Measurements from ENCODE around the gene ACTN1.

DNA sequence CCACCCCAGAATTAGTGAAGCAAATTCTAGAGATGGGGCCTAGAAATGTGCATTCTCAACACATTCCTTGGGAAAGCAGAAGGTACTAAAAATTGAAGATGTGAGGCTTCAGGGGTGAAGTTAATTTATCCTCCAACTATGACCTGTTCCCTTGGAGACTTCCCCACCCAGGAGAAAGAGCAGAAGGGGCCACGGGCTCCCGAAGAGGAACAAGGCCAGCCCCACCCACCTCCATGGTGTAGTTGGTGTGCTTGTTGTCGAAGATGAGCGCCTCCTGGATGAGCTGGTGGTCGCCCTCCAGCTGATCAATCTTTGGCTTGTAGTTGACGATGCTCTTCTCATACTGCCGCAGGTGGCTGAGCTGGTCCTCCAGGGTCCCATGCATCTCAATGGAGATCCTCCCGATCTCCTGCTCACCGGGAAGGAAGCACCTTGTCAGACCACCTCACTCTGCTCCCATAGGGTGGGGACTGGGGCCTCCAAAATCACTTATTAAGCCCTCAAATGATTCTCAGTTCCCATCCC, 98.5 kb downstream of the ACTN1 start:
- TF ChIP-seq, protein P1, sequence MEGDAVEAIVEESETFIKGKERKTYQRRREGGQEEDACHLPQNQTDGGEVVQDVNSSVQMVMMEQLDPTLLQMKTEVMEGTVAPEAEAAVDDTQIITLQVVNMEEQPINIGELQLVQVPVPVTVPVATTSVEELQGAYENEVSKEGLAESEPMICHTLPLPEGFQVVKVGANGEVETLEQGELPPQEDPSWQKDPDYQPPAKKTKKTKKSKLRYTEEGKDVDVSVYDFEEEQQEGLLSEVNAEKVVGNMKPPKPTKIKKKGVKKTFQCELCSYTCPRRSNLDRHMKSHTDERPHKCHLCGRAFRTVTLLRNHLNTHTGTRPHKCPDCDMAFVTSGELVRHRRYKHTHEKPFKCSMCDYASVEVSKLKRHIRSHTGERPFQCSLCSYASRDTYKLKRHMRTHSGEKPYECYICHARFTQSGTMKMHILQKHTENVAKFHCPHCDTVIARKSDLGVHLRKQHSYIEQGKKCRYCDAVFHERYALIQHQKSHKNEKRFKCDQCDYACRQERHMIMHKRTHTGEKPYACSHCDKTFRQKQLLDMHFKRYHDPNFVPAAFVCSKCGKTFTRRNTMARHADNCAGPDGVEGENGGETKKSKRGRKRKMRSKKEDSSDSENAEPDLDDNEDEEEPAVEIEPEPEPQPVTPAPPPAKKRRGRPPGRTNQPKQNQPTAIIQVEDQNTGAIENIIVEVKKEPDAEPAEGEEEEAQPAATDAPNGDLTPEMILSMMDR (IDR thresholded peaks at IDR 0.05; ENCODE audit: low read length) = no peak
- no peak for TF ChIP-seq EZH2 (IDR thresholded peaks at IDR 0.05; ENCODE audit: borderline replicate concordance, low read length)
